PC-9 (cell line): ENCODE results near the gene SDCCAG8. TPM values are rescaled to one million over a fixed set of nuclear protein-coding genes. Genes with fewer than 3 reads are reported as not detected.

ENCODE experiments used
- BruUV-seq: library from RNA; stranded (reverse); fragments of 400-500 nt; replicated peaks from 2 replicates; lab custom pipeline; 2021; lab: Mats Ljungman, UMichigan
- CTCF ChIA-PET: fragments of 300-600 bp; sonication (Branson Sonifier 250); formaldehyde crosslinking; loops from one replicate; lab custom pipeline; 2022; ENCODE audit warnings: antibody characterized with exemption; lab: Charles Lee
- POLR2A ChIA-PET: fragments of 300-600 bp; sonication (Branson Sonifier 250); formaldehyde crosslinking; loops from one replicate; lab custom pipeline; 2022; ENCODE audit warnings: antibody characterized with exemption; ENCODE audit not compliant: unreplicated experiment; lab: Charles Lee
- DNase-seq, 2 experiments: peaks; one replicate each; pipeline versions ENCODE4 v3.0.0 to v3.0.0-alpha.2; 2015 to 2022; ENCODE audit warnings: mixed read lengths in 1 of 2
- H2AFZ ChIP-seq: fragments of 200-600 bp; sonication (generic); 2 replicates; pipeline ENCODE4 v1.8.1; 2017; ENCODE audit warnings: antibody characterized with exemption
- H3F3A ChIP-seq: fragments of 200-600 bp; sonication (generic); 2 replicates; pipeline ENCODE4 v1.8.1; 2017; ENCODE audit warnings: antibody characterized with exemption, mild to moderate bottlenecking, low read depth; ENCODE audit not compliant: insufficient read depth
- H3K27ac ChIP-seq: fragments of 200-600 bp; sonication (generic); 2 replicates; pipeline ENCODE4 v1.6.1; 2016; ENCODE audit warnings: mixed run types
- H3K27me3 ChIP-seq: fragments of 200-600 bp; sonication (generic); 2 replicates; pipeline ENCODE4 v1.6.1; 2016; ENCODE audit warnings: low read depth, mixed run types; ENCODE audit not compliant: insufficient read depth
- H3K36me3 ChIP-seq: fragments of 200-600 bp; sonication (generic); 2 replicates; pipeline ENCODE4 v1.6.1; 2016; ENCODE audit warnings: low read depth, mixed run types
- H3K4me1 ChIP-seq: fragments of 200-600 bp; sonication (generic); replicated peaks from 2 replicates; pipeline ENCODE4 v1.6.1; 2016; ENCODE audit warnings: mixed run types; ENCODE audit not compliant: insufficient read depth
- H3K4me2 ChIP-seq: fragments of 200-600 bp; sonication (generic); 2 replicates; pipeline ENCODE4 v1.6.1; 2017; ENCODE audit warnings: mixed run types
- H3K4me3 ChIP-seq: fragments of 200-600 bp; sonication (generic); 2 replicates; pipeline ENCODE4 v1.6.1; 2016; ENCODE audit warnings: mixed run types
- H3K79me2 ChIP-seq: fragments of 200-600 bp; sonication (generic); 2 replicates; pipeline ENCODE4 v1.6.1; 2017; ENCODE audit warnings: low read depth, mixed run types
- H3K9me2 ChIP-seq: fragments of 200-600 bp; sonication (generic); 2 replicates; pipeline ENCODE4 v1.8.1; 2017; ENCODE audit warnings: mild to moderate bottlenecking; ENCODE audit not compliant: insufficient read depth
- H3K9me3 ChIP-seq: fragments of 200-600 bp; sonication (generic); 2 replicates; pipeline ENCODE4 v1.8.1; 2016; ENCODE audit warnings: low read depth; ENCODE audit not compliant: insufficient read depth
- H4K20me1 ChIP-seq: fragments of 200-600 bp; sonication (generic); 2 replicates; pipeline ENCODE4 v1.8.1; 2017; ENCODE audit not compliant: insufficient read depth
- CTCF ChIP-seq: fragments of 200-600 bp; sonication (generic); conservative IDR thresholded peaks from 2 replicates; pipeline ENCODE4 v1.6.1; 2017; ENCODE audit warnings: mixed run types, antibody characterized with exemption, mild to moderate bottlenecking, moderate library complexity
- EZH2 ChIP-seq: fragments of 200-600 bp; sonication (generic); IDR thresholded peaks from 2 replicates; pipeline ENCODE4 v1.8.0; 2017; ENCODE audit warnings: antibody characterized with exemption, low read depth
- intact Hi-C: fragments of 100-400 bp; cut with micrococcal nuclease; formaldehyde crosslinking; loops from one replicate; pipeline ENCODE4 v1.10.0; 2022; ENCODE audit not compliant: unreplicated experiment
- total RNA-seq: library from RNA; stranded (reverse); gene quantifications from 2 replicates; pipeline ENCODE4 v1.2.3, GENCODE V29; 2021

SDCCAG8 gene
- total RNA-seq, 1 experiment from 2014 or later: 22.7 TPM

GRCh38 chr1:243470502-243470901 lies 214.7 kb downstream of the SDCCAG8 start:
- intact Hi-C loops: no loop called here
- H4K20me1 ChIP-seq: no peaks in the 10 kb centered on the region
- TF ChIP-seq EZH2 (no peak), CTCF (no peak)
- no peaks in the 10 kb centered on the region for H3K4me1 ChIP-seq
- BruUV-seq: no TSS peak
- no peak overlapping the region for H3K27ac ChIP-seq
- no peaks in the 10 kb centered on the region for H3K9me2 ChIP-seq
- H3K4me3 ChIP-seq: no peak overlapping the region
- H2AFZ ChIP-seq: no peak overlapping the region
- ChIA-PET CTCF (no interaction called here), POLR2A (no interaction called here)
- no peaks in the 10 kb centered on the region for H3K9me3 ChIP-seq
- H3K79me2 ChIP-seq: no peaks in the 10 kb centered on the region
- H3K4me2 ChIP-seq: no peak overlapping the region
- no peaks in the 10 kb centered on the region for H3K36me3 ChIP-seq
- DNase-seq: no peak
- H3K27me3 ChIP-seq: no peaks in the 10 kb centered on the region
- H3F3A ChIP-seq: no peaks in the 10 kb centered on the region

GRCh38 chr1:243471026-243471685 lies 215.3 kb downstream of the SDCCAG8 start:
- no peaks in the 10 kb centered on the region for H3F3A ChIP-seq
- no peaks in the 10 kb centered on the region for H3K79me2 ChIP-seq
- H3K9me2 ChIP-seq: no peaks in the 10 kb centered on the region
- no peak for DNase-seq
- H4K20me1 ChIP-seq: no peaks in the 10 kb centered on the region
- TF ChIP-seq EZH2: no peak
- no peak for TF ChIP-seq CTCF
- no peaks in the 10 kb centered on the region for H3K9me3 ChIP-seq
- intact Hi-C loops: no loop called here
- H2AFZ ChIP-seq: no peak overlapping the region
- no peak overlapping the region for H3K4me2 ChIP-seq
- no peak overlapping the region for H3K27ac ChIP-seq
- no peaks in the 10 kb centered on the region for H3K4me1 ChIP-seq
- no peaks in the 10 kb centered on the region for H3K27me3 ChIP-seq
- BruUV-seq: no TSS peak
- H3K4me3 ChIP-seq: no peak overlapping the region
- POLR2A ChIA-PET: no interaction called here
- CTCF ChIA-PET: no interaction called here
- no peaks in the 10 kb centered on the region for H3K36me3 ChIP-seq

- POLR2A ChIA-PET: no interaction called here
- intact Hi-C loops: no loop called here
- no peaks in the 10 kb centered on the region for H3K79me2 ChIP-seq
- H2AFZ ChIP-seq: no peak overlapping the region
- no peak for TF ChIP-seq EZH2
- TF ChIP-seq CTCF: no peak
- DNase-seq: no peak
- BruUV-seq: no TSS peak
- no peaks in the 10 kb centered on the region for H3K9me2 ChIP-seq
- H3K36me3 ChIP-seq: no peaks in the 10 kb centered on the region
- no peaks in the 10 kb centered on the region for H4K20me1 ChIP-seq
- no peaks in the 10 kb centered on the region for H3K27me3 ChIP-seq
- no peak overlapping the region for H3K4me3 ChIP-seq
- H3K4me1 ChIP-seq: no peaks in the 10 kb centered on the region
- H3K27ac ChIP-seq: no peak overlapping the region
- H3F3A ChIP-seq: no peaks in the 10 kb centered on the region
- CTCF ChIA-PET: no interaction called here
- no peaks in the 10 kb centered on the region for H3K9me3 ChIP-seq
- H3K4me2 ChIP-seq: no peak overlapping the region
These were observed 216.2 kb downstream of the SDCCAG8 start for GRCh38 chr1:243471754-243472745.
